Measurements from ENCODE around the gene TMEM272.

TMEM272 gene

DNA sequence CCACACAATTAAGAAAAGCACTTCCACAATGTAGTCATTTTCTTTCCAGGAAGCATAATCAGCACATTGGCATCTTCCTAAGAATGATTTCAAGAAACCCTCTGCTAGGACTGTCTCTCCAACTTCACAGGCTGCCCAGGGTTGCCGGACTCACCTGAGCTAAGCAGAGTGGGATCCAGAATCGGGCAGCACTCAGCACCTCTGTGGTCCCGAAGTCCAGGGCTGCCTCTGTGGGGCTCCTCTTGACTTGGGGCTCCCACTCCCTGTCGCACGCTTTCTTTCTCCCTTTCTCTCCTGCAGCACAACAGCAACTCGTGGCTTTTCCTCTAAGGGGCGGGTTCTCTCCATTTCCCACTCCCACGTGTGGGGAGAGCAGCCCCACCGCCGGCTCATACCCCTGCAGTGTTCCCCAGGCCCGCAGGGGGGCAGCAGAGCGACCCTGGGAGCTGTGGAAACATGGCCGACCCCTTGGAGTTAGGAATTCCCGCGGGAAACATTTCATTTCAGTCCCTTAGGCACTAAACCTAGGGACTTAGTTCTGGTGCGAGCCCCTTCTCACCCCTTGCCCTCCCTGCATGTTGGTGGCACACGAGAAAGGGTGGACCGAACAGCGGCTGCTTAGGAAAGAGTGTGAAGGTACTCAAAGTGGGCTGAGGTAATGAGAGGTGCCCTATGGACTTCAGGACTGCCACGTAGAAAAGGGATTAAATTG lies at the start of gene TMEM272:
TSS of gene TMEM272 (minus strand) at position 316 of the 712 bp plus-strand sequence. CDS start 6,647 bp downstream, outside the sequence.
- FAIRE-seq = no peak

GRCh38 chr13:51894239-51894638 lies 49.3 kb upstream of the TMEM272 start:
- DNase-seq (ENCODE audit: low spot score) (no peak), FAIRE-seq (no peak)

More for the DNA sequence above, at the start of gene TMEM272:
- no peak for DNase-seq (ENCODE audit: low spot score)

DNA sequence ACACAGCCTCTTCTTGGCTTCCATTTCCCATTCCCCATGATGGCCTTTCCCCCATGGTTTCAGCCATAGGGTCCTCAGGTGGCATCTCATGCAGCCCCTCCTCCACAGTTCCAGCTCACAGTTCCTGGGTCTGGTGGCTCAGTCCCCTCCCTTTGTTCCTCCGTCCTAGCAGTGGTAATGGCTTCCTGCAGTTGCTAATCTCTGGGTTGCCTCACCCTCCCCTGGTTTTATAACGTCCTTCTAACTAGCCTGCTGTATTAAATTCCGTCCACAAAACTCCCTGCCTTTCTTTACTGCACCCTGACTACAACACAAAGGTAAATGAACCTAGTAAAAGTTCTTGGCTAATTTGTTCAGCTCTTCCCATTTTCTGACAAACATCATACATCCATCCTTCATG lies 47.7 kb upstream of the TMEM272 start:
- no peak for FAIRE-seq
- no peak for DNase-seq (ENCODE audit: low spot score)

DNA sequence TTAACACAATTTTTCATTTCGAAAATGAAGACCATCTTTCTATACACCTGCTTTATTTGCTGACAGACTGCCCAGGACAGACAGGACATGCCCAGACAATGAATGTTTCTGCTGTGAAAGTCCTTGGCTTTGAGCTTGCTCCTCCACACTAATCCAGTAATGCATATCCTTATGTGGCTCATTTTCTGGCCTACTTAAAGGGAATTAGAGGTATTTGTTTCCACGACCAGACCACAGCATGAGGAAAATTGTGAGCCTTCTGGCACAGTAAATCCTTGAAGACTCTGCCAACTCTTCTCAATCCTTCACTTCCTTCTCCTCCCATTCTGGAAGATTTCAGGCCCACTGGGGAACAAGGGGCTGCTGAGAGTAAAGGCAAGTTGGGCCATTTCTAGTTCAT lies 42.5 kb upstream of the TMEM272 start:
- DNase-seq (ENCODE audit: low spot score) (no peak), FAIRE-seq (no peak)

DNA sequence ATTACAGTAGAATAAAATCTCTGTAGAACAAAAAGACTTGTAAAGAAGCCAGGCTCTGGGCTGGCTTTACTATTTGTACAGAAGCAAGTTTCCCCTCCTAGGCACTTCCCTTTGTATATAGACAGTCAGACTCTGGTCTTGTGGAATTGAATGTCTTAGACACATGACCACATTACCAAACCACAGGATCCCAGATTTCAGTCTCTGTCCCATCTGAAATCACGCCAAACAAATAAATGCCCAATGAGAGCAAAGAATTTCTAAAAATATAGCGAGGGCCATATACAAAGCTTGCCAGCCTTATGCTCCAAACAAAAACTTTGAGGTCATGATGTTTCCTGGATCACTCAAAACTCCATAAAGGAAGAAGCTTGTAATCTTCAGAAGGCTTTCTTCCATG lies 40.7 kb upstream of the TMEM272 start:
- DNase-seq (ENCODE audit: low spot score) (no peak), FAIRE-seq (no peak)

- no peak for FAIRE-seq
- no peak for DNase-seq (ENCODE audit: low spot score)
Measured at GRCh38 chr13:51883226-51883600, 38.2 kb upstream of the TMEM272 start.

DNA sequence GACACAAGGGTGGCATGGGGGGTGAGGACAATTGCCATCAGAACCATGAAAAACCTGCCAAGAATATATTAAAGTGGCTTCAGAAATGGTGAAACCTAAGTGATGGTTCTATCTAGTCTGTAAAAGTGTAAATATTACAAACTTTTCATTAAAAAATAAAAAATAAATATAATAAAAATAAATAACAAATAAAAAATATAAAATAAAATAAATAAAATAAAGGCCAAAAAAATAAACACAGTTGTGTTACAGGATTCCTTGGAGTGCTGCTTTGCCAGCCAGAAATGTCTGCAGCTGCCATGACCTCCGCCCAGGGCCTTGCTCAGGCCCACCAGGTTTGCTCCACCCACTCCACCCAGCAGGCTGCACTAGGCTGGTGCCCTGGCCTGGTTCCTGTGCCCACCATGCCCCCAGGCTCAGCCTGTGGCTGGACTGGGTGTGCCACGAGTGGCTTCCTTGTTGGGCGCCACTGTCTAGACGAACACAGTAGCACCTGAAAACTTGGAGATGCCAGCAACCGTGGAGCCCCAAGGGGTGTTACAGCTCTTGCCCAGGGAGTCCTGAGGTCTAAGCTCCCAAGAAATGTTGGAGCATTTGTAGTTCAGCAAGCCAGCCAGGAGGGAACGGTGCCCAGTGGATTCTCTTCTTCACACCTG lies 37.7 kb upstream of the TMEM272 start:
- FAIRE-seq = no peak
- DNase-seq (ENCODE audit: low spot score) = no peak

DNA sequence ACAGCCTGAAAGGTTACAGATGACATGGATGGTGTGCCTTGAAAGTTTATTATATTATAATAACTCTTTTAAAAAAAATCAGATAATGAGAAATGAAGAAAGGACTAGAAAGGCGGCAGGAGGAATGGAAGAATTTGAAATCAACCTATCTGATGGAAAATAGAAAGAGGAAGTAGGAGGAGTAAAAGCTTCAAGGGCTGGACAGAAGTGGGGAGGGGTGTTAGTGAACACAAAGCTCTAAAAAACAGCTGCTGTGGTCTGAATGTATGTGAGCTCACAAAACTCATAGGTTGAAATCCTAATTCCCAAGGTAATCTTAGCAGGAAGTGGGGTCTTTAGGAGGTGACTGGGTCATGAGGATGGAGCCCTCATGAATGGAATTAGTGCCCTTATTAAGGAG lies 36.3 kb upstream of the TMEM272 start:
- DNase-seq (ENCODE audit: low spot score) (no peak), FAIRE-seq (no peak)

GRCh38 chr13:51879133-51879532 lies 34.2 kb upstream of the TMEM272 start:
- DNase-seq (ENCODE audit: low spot score) (no peak), FAIRE-seq (no peak)

GRCh38 chr13:51874651-51875050 lies 29.7 kb upstream of the TMEM272 start:
- no peak for FAIRE-seq
- DNase-seq (ENCODE audit: low spot score) = no peak

GRCh38 chr13:51873837-51874236 lies 28.9 kb upstream of the TMEM272 start:
- FAIRE-seq = no peak
- no peak for DNase-seq (ENCODE audit: low spot score)

- DNase-seq (ENCODE audit: low spot score) = no peak
- no peak for FAIRE-seq
Measured at GRCh38 chr13:51873117-51873798, 28.3 kb upstream of the TMEM272 start.

GRCh38 chr13:51870616-51871015 lies 25.6 kb upstream of the TMEM272 start:
- FAIRE-seq = no peak

DNA sequence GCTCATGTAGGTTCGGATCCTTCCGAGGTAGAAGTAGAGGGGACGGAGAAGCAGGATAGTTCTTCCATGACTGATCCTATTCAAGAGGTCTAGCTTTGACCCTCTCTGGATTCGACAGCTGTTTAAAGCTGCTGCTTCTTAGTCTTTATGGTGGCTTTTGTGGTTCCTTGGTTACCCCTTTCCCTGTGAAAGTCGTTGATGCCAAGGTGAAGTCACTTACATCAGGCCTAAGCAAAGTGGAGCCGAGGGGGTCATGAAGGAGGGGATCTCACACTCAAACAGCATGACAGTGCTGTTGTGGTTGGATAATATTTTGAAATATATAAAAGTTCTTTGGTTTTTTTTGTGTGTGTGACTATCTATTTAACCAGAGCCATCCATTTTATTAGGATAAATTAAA lies 24.9 kb upstream of the TMEM272 start:
- DNase-seq (ENCODE audit: low spot score) (no peak), FAIRE-seq (no peak)

More at GRCh38 chr13:51870616-51871015, 25.6 kb upstream of the TMEM272 start:
- no peak for DNase-seq (ENCODE audit: low spot score)

GRCh38 chr13:51867062-51867461 lies 22.1 kb upstream of the TMEM272 start:
- FAIRE-seq (no peak), DNase-seq (ENCODE audit: low spot score) (no peak)

GRCh38 chr13:51865838-51866237 lies 20.9 kb upstream of the TMEM272 start:
- DNase-seq (ENCODE audit: low spot score) = no peak
- no peak for FAIRE-seq

- no peak for DNase-seq (ENCODE audit: low spot score)
- FAIRE-seq = no peak
Measured at GRCh38 chr13:51862957-51863356, 18.0 kb upstream of the TMEM272 start.

DNA sequence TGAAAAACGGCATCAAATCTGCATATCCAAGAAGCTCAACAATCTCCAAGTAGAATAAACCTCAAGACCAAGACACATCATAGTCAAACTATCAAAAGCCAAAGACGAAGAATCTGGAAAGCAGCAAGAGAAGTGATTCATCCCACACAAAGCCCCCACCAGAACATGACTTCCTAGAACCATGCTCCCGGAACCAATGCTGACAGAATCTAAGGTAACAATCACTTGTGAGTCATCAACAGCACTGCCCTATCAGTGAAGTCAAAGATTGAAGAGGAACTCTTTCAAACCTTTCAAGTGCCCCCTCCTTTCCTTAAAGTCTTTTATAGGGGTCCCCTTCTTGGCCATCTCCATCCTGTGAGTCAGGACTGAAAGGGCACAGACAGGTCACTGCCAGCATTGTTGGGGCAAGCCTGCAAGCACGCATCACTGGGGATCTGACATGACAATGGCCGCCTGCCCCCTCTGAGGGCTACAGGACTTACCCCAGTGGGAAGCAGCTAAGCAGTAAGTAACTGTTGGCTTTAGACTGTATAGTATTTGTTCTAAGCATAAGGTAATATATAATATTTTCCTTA lies 16.8 kb upstream of the TMEM272 start, which contains the start of gene CCDC70:
TSS of gene CCDC70 (plus strand) at position 247 of the 578 bp plus-strand sequence. CDS start 3,443 bp downstream, outside the sequence.
- peak; percentile 26 for FAIRE-seq
- DNase-seq (ENCODE audit: low spot score) = peak; percentile 62

- DNase-seq (ENCODE audit: low spot score) (no peak), FAIRE-seq (no peak)
Measured at GRCh38 chr13:51858433-51859247, 13.7 kb upstream of the TMEM272 start.

DNA sequence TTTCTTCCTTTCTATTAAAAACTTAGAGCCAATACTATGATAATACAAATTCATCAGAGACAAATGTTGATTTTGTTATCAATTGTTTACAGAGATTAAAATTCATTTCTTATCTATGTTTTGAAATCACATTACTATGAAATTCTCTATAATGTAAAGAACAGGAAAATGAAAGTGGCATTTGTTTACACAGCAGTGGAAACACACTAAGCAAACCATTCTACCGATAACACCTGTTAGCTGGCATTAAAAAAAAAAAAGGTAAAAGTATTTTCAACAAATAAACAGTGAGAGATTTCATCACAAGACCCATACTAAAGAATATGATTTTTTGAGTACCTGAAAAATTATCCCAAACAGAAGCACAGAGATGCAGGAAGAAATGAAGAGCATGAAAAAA lies 12.0 kb upstream of the TMEM272 start:
- DNase-seq (ENCODE audit: low spot score) (no peak), FAIRE-seq (no peak)

Data from RCC 7860 (cell line).